ENCODE measurements around the gene GRM1.

DNA sequence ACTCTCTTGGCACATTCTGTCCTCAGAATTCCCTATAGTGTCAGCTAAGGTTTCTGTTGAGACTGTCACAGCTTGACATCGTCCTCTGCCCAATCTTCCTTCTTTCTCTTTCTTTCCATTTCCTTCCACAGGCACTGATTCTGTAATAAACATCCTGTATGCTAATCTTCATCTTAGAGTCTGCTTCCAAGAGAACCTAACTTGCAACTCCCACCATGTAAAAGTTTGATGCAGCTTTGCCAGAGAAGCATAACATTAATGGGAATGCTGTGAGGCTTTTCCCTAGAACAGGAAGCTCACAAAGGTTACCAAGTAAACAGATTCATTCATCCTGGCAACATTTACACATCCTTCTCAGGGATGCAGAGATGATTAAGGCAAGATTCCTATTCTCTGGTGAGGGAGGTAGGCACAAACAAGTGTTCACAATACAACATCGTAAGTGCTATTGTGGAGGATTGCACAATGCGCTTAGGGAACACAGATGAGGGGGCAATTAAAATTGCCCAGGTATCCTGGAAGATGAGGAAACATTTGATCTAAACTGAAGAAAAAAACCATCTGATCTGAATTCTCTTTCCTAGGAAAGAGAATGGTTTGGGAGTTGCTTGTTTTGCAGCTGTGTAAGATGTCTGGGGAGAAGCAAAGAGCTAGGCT is 74.7 kb downstream of the GRM1 start:
- TF ChIP-seq, protein P1, sequence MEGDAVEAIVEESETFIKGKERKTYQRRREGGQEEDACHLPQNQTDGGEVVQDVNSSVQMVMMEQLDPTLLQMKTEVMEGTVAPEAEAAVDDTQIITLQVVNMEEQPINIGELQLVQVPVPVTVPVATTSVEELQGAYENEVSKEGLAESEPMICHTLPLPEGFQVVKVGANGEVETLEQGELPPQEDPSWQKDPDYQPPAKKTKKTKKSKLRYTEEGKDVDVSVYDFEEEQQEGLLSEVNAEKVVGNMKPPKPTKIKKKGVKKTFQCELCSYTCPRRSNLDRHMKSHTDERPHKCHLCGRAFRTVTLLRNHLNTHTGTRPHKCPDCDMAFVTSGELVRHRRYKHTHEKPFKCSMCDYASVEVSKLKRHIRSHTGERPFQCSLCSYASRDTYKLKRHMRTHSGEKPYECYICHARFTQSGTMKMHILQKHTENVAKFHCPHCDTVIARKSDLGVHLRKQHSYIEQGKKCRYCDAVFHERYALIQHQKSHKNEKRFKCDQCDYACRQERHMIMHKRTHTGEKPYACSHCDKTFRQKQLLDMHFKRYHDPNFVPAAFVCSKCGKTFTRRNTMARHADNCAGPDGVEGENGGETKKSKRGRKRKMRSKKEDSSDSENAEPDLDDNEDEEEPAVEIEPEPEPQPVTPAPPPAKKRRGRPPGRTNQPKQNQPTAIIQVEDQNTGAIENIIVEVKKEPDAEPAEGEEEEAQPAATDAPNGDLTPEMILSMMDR (IDR thresholded peaks at IDR 0.05): no peak
- TF ChIP-seq POLR2A (IDR thresholded peaks at IDR 0.05): no peak

Data from lower leg skin (tissue), 3 donors.